H54 (cell line): ENCODE results near the gene CDC27.

Experiments
- DNase-seq: peaks from one replicate; pipeline ENCODE4 v3.0.0; 2011; ENCODE audit warnings: low spot score, mixed read lengths; ENCODE audit not compliant: insufficient read length
- FAIRE-seq: peaks from 3 replicates; lab custom pipeline; 2011; peaks lifted over from hg19 to GRCh38; lab: Jason Lieb, UNC
- POLR2A ChIP-seq: IDR thresholded peaks from 2 replicates; pipeline ENCODE4 v1.6.1; 2011; ENCODE audit warnings: low read depth, mild to moderate bottlenecking, low read length

CDC27 gene

GRCh38 chr17:47188876-47189731 lies at the start of gene CDC27:
Gene CDC27, minus strand, starts transcription at chr17:47189295. Its CDS starts 123 bp downstream, at chr17:47189172.
- peak; percentile 96 for DNase-seq
- peak; percentile 96 for FAIRE-seq
- peak; percentile 80 for TF ChIP-seq POLR2A

GRCh38 chr17:47238321-47239010 lies 49.4 kb upstream of the CDC27 start:
- DNase-seq (no peak), FAIRE-seq (no peak)
- TF ChIP-seq POLR2A: no peak

- FAIRE-seq: no peak
These were observed 48.7 kb upstream of the CDC27 start for GRCh38 chr17:47237841-47238240.

GRCh38 chr17:47235923-47236322 lies 46.8 kb upstream of the CDC27 start:
- DNase-seq (no peak), FAIRE-seq (no peak)
- no peak for TF ChIP-seq POLR2A

More at GRCh38 chr17:47237841-47238240, 48.7 kb upstream of the CDC27 start:
- no peak for TF ChIP-seq POLR2A
- DNase-seq: no peak

GRCh38 chr17:47235506-47235905 lies 46.4 kb upstream of the CDC27 start:
- FAIRE-seq: no peak
- no peak for DNase-seq
- no peak for TF ChIP-seq POLR2A

GRCh38 chr17:47232465-47232864 lies 43.4 kb upstream of the CDC27 start:
- DNase-seq: no peak
- no peak for TF ChIP-seq POLR2A
- FAIRE-seq: no peak

- FAIRE-seq (no peak), DNase-seq (no peak)
- no peak for TF ChIP-seq POLR2A
These were observed 42.8 kb upstream of the CDC27 start for GRCh38 chr17:47231866-47232265.

GRCh38 chr17:47231334-47231733 lies 42.2 kb upstream of the CDC27 start:
- no peak for DNase-seq
- FAIRE-seq: no peak
- no peak for TF ChIP-seq POLR2A

GRCh38 chr17:47230864-47231263 lies 41.8 kb upstream of the CDC27 start:
- no peak for DNase-seq
- no peak for TF ChIP-seq POLR2A
- FAIRE-seq: no peak

GRCh38 chr17:47229535-47230443 lies 40.7 kb upstream of the CDC27 start:
- peak; percentile 68 for DNase-seq
- TF ChIP-seq POLR2A: no peak
- FAIRE-seq: peak; percentile 82

GRCh38 chr17:47227862-47228261 lies 38.8 kb upstream of the CDC27 start:
- DNase-seq (no peak), FAIRE-seq (no peak)
- no peak for TF ChIP-seq POLR2A

GRCh38 chr17:47225911-47226688 lies 37.0 kb upstream of the CDC27 start:
- DNase-seq (no peak), FAIRE-seq (no peak)
- TF ChIP-seq POLR2A: no peak

- peak; percentile 74 for DNase-seq
- no peak for TF ChIP-seq POLR2A
- FAIRE-seq: peak; percentile 90
These were observed 36.4 kb upstream of the CDC27 start for GRCh38 chr17:47225436-47225858.
